Smooth muscle cell (in vitro differentiated cells): ENCODE measurements around the gene TRIM16. TPM values are rescaled to one million over a fixed set of nuclear protein-coding genes. Genes with fewer than 3 reads are reported as not detected.
"Not testable (repeated sequence)": the region's sequence is repeated elsewhere in the genome, so short reads cannot be mapped to it uniquely, and the experiment has no call there.

Experiments used
- DNase-seq: peaks from one replicate; lab custom pipeline; 2025; ENCODE audit not compliant: unreplicated experiment; lab: John Stamatoyannopoulos, UW
- H2AFZ ChIP-seq: fragments of 200-600 bp; sonication (generic); 2 replicates; pipeline ENCODE4 v1.6.0; 2016; ENCODE audit warnings: antibody characterized with exemption, low read depth, mild to moderate bottlenecking
- H3F3A ChIP-seq: fragments of 200-600 bp; sonication (generic); 2 replicates; pipeline ENCODE4 v1.6.0; 2017; ENCODE audit warnings: antibody characterized with exemption, low read depth
- H3K27ac ChIP-seq: fragments of 200-600 bp; sonication (generic); 2 replicates; pipeline ENCODE4 v1.5.1; 2016; ENCODE audit warnings: low read depth, mild to moderate bottlenecking
- H3K27me3 ChIP-seq: fragments of 200-600 bp; sonication (generic); 2 replicates; pipeline ENCODE4 v1.6.1; 2016; ENCODE audit warnings: low read depth, mild to moderate bottlenecking
- H3K36me3 ChIP-seq: fragments of 200-600 bp; sonication (generic); 2 replicates; pipeline ENCODE4 v1.5.1; 2016; ENCODE audit warnings: low read depth
- H3K4me1 ChIP-seq: fragments of 200-600 bp; sonication (generic); 2 replicates; pipeline ENCODE4 v1.5.1; 2016; ENCODE audit warnings: low read depth
- H3K4me2 ChIP-seq: fragments of 200-600 bp; sonication (generic); 2 replicates; pipeline ENCODE4 v1.6.0; 2016; ENCODE audit warnings: mild to moderate bottlenecking
- H3K4me3 ChIP-seq: fragments of 200-600 bp; sonication (generic); 2 replicates; pipeline ENCODE4 v1.5.1; 2016; ENCODE audit warnings: mild to moderate bottlenecking
- H3K79me2 ChIP-seq: fragments of 200-600 bp; sonication (generic); 2 replicates; pipeline ENCODE4 v1.6.0; 2016; ENCODE audit warnings: low read depth, mild to moderate bottlenecking
- H3K9ac ChIP-seq: fragments of 200-600 bp; sonication (generic); 2 replicates; pipeline ENCODE4 v1.6.0; 2016; ENCODE audit warnings: low read depth
- H3K9me3 ChIP-seq: fragments of 200-600 bp; sonication (generic); replicated peaks from 2 replicates; pipeline ENCODE4 v1.5.1; 2016; ENCODE audit warnings: low read depth
- H4K20me1 ChIP-seq: fragments of 200-600 bp; sonication (generic); 2 replicates; pipeline ENCODE4 v1.6.0; 2016; ENCODE audit warnings: low read depth
- WGBS: methylation state at CpG from one replicate; pipeline ENCODE4 v1.1.7; 2016; ENCODE audit warnings: low lambda C conversion rate; 5-methylcytosine and 5-hydroxymethylcytosine counted together
- polyA plus RNA-seq: library from polyadenylated mRNA; unstranded; fragments of >200 nt; fragmentation: Nextera tagmentation; extraction: Ambion mirVana; gene quantifications from 2 replicates; pipeline ENCODE4 v1.2.1, GENCODE V29; 2016
- total RNA-seq: library from RNA; depleted of rRNA; stranded (reverse); fragments of >200 nt; gene quantifications from 2 replicates; pipeline ENCODE4 v1.2.3, GENCODE V29; 2014

The TRIM16 gene
- total and polyA plus RNA-seq, 2 experiments from 2014 or later = 20.7 to 29.7 TPM

- H3K4me3 ChIP-seq, H3K27me3 ChIP-seq, H3F3A ChIP-seq, H3K9ac ChIP-seq, H2AFZ ChIP-seq, H3K4me1 ChIP-seq, H3K4me2 ChIP-seq, H3K9me3 ChIP-seq, DNase-seq, H3K79me2 ChIP-seq, H3K27ac ChIP-seq, H4K20me1 ChIP-seq, H3K36me3 ChIP-seq: not testable (repeated sequence)
- 38% methylated on average over 4 of the region's 4 CpGs for WGBS
Measured at GRCh38 chr17:15616828-15617227, 67.3 kb downstream of the TRIM16 start.

GRCh38 chr17:15615850-15616249, 68.3 kb downstream of the TRIM16 start:
- H3K36me3 ChIP-seq, H3F3A ChIP-seq, H3K27ac ChIP-seq, H3K4me1 ChIP-seq, H4K20me1 ChIP-seq, DNase-seq, H3K27me3 ChIP-seq, H3K9ac ChIP-seq, H2AFZ ChIP-seq, H3K4me3 ChIP-seq, H3K4me2 ChIP-seq, H3K9me3 ChIP-seq, H3K79me2 ChIP-seq: not testable (repeated sequence)
- 56% methylated on average over 6 of the region's 6 CpGs for WGBS

GRCh38 chr17:15613111-15613510, 71.0 kb downstream of the TRIM16 start:
- not testable (repeated sequence) for H3K4me2 ChIP-seq, H3K4me1 ChIP-seq, H3K27me3 ChIP-seq, H3K27ac ChIP-seq, H3K4me3 ChIP-seq, H3K79me2 ChIP-seq, H2AFZ ChIP-seq, H3F3A ChIP-seq, H4K20me1 ChIP-seq, H3K9ac ChIP-seq, H3K36me3 ChIP-seq, H3K9me3 ChIP-seq, DNase-seq
- 88% methylated on average over 1 of the region's 1 CpG for WGBS

- H2AFZ ChIP-seq, DNase-seq, H3K27ac ChIP-seq, H3K9ac ChIP-seq, H3K4me1 ChIP-seq, H3K9me3 ChIP-seq, H4K20me1 ChIP-seq, H3K79me2 ChIP-seq, H3K4me3 ChIP-seq, H3K4me2 ChIP-seq, H3F3A ChIP-seq, H3K27me3 ChIP-seq, H3K36me3 ChIP-seq: not testable (repeated sequence)
- 100% methylated on average over 6 of the region's 8 CpGs for WGBS
Measured at GRCh38 chr17:15592960-15593359, 91.2 kb downstream of the TRIM16 start.

- not testable (repeated sequence) for H2AFZ ChIP-seq, H3K27me3 ChIP-seq, H3K27ac ChIP-seq, H3K9ac ChIP-seq, H3K4me3 ChIP-seq, H3F3A ChIP-seq, H3K4me2 ChIP-seq, H3K36me3 ChIP-seq, H3K9me3 ChIP-seq, H3K4me1 ChIP-seq, DNase-seq, H4K20me1 ChIP-seq, H3K79me2 ChIP-seq
- WGBS = 82% methylated on average over 5 of the region's 5 CpGs
Measured at GRCh38 chr17:15591986-15592385, 92.1 kb downstream of the TRIM16 start.

GRCh38 chr17:15590844-15591243, 93.3 kb downstream of the TRIM16 start:
- H4K20me1 ChIP-seq, H3K36me3 ChIP-seq, H3K9ac ChIP-seq, H3K4me2 ChIP-seq, H3K27me3 ChIP-seq, DNase-seq, H3F3A ChIP-seq, H3K79me2 ChIP-seq, H3K9me3 ChIP-seq, H3K27ac ChIP-seq, H3K4me1 ChIP-seq, H3K4me3 ChIP-seq, H2AFZ ChIP-seq: not testable (repeated sequence)
- 95% methylated on average over 1 of the region's 1 CpG for WGBS

- not testable (repeated sequence) for H3K4me1 ChIP-seq, H3K27ac ChIP-seq, H3F3A ChIP-seq, H3K27me3 ChIP-seq, DNase-seq, H4K20me1 ChIP-seq, H2AFZ ChIP-seq, H3K9ac ChIP-seq, H3K4me3 ChIP-seq, H3K9me3 ChIP-seq, H3K79me2 ChIP-seq, H3K36me3 ChIP-seq, H3K4me2 ChIP-seq
- 62% methylated on average over 14 of the region's 17 CpGs for WGBS
Measured at GRCh38 chr17:15589544-15590536, 94.3 kb downstream of the TRIM16 start.

- DNase-seq, H3K27ac ChIP-seq, H3K36me3 ChIP-seq, H4K20me1 ChIP-seq, H3F3A ChIP-seq, H2AFZ ChIP-seq, H3K27me3 ChIP-seq, H3K79me2 ChIP-seq, H3K4me1 ChIP-seq, H3K4me3 ChIP-seq, H3K4me2 ChIP-seq, H3K9me3 ChIP-seq, H3K9ac ChIP-seq: not testable (repeated sequence)
- WGBS = 85% methylated on average over 8 of the region's 8 CpGs
Measured at GRCh38 chr17:15588017-15588416, 96.1 kb downstream of the TRIM16 start.
